HG03571 (cell line): Measurements from ENCODE around the gene ASB2.

Experiments used
- ATAC-seq: cut with Tn5 transposase; IDR thresholded peaks from one replicate; pipeline ENCODE4 v1.9.1; 2021; ENCODE audit not compliant: unreplicated experiment

Gene ASB2

GRCh38 chr14:93976477-93977057 is at the start of gene ASB2:
Gene ASB2 (minus strand): TSS chr14:93976570. CDS start chr14:93964539, 12,031 bp downstream.
- ATAC-seq: peak; percentile 17

- no peak for ATAC-seq
These were observed 49.4 kb upstream of the ASB2 start for GRCh38 chr14:94025720-94026119.

GRCh38 chr14:94024549-94024948 is 48.2 kb upstream of the ASB2 start:
- no peak for ATAC-seq

GRCh38 chr14:94022532-94023411 is 46.4 kb upstream of the ASB2 start:
- ATAC-seq: no peak

- no peak for ATAC-seq
These were observed 45.2 kb upstream of the ASB2 start for GRCh38 chr14:94021416-94022157.

- no peak for ATAC-seq
These were observed 44.6 kb upstream of the ASB2 start for GRCh38 chr14:94021001-94021400.

- ATAC-seq: no peak
These were observed 43.9 kb upstream of the ASB2 start for GRCh38 chr14:94020267-94020666.

GRCh38 chr14:94019329-94019728 is 43.0 kb upstream of the ASB2 start:
- ATAC-seq: no peak

GRCh38 chr14:94018308-94018707 is 41.9 kb upstream of the ASB2 start:
- no peak for ATAC-seq

GRCh38 chr14:94016446-94016976 is 40.1 kb upstream of the ASB2 start:
- ATAC-seq: no peak

- ATAC-seq: no peak
These were observed 38.9 kb upstream of the ASB2 start for GRCh38 chr14:94015223-94015622.

- ATAC-seq: no peak
These were observed 38.0 kb upstream of the ASB2 start for GRCh38 chr14:94014382-94014781.

- ATAC-seq: no peak
These were observed 35.4 kb upstream of the ASB2 start for GRCh38 chr14:94011795-94012194.

- no peak for ATAC-seq
These were observed 34.3 kb upstream of the ASB2 start for GRCh38 chr14:94010625-94011024.

GRCh38 chr14:94009767-94010166 is 33.4 kb upstream of the ASB2 start:
- ATAC-seq: no peak

- no peak for ATAC-seq
These were observed 31.9 kb upstream of the ASB2 start for GRCh38 chr14:94008234-94008633.

- no peak for ATAC-seq
These were observed 29.1 kb upstream of the ASB2 start for GRCh38 chr14:94005324-94006073.

- no peak for ATAC-seq
These were observed 27.6 kb upstream of the ASB2 start for GRCh38 chr14:94004015-94004414.

GRCh38 chr14:94003397-94003796 is 27.0 kb upstream of the ASB2 start:
- ATAC-seq: no peak

- peak; percentile 69 for ATAC-seq
These were observed 25.4 kb upstream of the ASB2 start for GRCh38 chr14:94001501-94002396.
